Measurements from ENCODE around the gene FOXF2.

FOXF2 gene

DNA sequence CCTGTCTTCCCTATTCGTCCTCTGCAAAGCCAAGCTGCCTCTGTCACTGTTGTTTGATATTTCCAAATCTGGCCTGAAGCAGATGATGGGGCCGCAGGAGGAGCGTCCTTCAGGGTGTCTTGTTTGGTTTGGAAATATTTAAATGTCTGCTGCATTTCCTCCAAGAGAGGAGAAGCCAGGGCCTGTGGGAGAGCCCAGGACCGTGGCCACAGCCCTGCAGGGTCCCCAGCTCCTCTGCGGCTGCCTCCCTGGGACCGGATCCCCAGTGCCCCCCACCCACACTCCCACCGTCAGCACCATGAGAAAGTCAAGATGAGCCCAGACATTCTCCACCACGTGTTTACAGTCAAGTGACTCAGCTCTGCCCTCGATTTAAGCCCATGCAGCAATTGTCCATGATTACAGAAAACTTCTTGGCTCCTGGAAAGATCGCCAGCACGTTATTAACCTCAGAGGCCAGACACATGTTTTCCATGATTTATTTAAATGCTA is 18.2 kb downstream of the FOXF2 start:
- no peak for DNase-seq (ENCODE audit: low spot score)

DNA sequence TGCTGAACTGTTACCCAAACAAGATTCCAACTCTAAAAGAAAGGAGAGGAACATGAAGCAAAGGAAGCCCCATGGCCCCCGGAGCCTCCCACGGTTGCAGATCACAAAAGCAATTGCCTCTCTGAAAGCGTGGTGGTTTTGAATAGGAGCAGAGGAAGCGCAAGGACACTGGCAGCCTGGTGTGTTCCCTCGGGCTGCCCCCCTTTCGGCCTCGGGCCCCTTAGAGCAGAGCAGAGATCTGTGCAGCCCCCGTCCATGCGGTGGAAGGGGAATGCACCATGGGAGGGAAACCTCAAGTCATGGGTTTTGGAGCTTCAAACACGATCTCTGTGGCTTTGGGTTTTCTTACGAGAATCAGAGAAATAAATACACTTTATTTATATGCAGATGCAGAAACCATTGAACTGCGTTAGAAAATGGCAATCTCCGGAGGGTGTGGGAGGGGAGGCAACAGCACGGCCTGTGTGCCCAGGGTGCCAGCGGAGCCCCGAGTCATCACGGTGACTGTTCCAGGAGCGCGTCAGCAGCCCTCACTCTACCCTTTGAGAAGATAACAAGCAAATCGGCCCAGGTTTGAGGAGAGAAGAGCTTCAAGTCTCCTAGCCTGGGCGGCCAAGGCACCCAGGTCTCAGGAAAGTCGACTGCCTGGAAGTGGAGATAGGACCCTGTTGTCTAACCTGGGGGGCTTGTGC is 20.5 kb downstream of the FOXF2 start:
- DNase-seq (ENCODE audit: low spot score), result no peak

DNA sequence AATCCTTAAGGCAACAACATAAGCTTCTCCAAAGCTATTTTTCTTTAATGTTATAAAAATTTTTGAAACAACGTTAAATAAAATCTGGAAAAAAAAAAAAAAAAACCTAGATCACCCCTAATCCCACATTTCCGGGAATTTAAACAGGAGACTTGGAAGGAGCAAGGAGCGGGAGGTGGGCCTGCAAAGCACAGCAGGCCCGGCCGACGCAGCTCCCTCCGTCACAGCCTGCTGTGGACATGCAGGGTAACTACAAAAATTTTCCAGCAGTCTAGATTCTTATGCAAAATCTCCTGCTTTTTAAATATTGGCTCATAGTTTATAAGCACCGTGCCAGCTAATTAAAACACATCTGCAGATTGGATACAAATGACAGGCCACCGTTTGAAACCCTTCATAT is 23.5 kb downstream of the FOXF2 start:
- DNase-seq (ENCODE audit: low spot score), result no peak

DNA sequence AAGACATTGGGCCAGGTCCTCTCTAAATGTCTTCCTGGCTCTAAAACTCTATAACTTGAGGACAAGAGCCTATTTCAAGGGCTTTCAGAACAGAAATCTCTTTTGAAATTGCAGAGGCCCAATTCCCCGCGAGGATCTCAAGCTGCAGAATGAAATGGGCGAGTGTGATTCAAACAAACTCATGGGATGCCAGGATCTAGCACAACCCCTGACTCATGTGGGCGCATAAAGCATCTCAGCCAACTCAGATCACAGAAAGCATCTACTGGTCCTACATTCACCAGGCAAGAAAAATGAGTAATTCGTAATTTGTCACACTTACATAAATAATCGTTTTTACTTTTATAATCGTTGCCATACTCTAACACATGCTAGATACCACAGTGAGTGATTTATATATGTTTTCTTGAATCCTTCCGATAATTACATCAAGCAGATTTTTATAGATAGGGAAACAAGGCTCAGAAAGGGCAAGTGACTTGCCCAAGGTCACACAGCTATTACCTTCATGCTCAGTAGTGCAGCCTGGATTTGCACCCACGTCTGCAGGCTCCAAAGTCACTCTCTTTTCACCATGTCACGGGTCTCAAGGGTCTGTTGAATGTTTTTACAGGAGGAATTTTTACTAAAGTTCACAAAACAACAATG is 26.2 kb downstream of the FOXF2 start:
- DNase-seq (ENCODE audit: low spot score), result no peak

DNA sequence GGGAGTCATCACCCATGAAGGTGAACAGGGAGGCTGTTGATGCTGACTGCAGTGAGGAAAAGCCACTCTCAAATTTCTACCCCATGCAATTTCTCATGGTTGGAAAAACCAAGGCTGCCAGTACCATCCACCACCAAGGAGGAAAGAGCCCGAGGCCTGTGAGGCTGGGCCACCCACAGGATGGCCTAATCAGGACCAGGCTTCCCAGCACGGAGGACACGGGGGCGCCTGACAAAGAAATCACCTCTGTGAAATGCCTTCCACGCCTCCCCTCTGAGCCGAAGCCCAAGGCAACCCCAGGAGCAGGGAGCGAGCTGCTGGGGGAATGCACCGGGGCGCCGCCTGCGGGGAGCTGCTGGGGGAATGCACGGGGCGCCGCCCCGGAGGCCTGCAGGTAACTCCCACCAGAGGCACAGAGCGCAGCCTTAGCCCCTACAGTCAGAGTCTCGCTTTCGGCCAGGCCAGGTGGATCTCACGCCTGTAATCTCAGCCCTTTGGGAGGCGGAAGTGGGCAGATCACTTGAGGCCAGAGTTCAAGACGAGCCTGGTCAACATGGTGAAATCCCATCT is 26.9 kb downstream of the FOXF2 start:
- DNase-seq (ENCODE audit: low spot score), result no peak

DNA sequence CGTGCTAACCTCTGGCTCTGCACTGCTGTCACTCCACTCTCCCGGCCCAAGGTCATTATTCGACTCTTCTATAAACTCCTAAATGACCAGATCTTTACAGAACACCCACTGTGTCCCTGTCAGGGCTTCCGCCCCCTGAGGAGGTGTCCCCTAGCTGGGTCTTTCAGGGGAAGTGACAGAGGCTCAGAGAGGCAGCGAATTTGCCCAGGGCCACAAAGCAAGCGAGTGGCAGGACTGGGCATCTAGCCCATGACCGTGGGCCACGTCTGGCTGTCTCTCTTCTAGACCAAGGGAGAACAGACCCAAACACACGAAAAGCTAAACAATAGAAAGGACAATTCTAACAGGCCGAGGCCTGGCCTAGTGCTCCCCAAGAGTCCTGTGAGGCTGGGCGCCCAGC is 27.4 kb downstream of the FOXF2 start:
- no peak for DNase-seq (ENCODE audit: low spot score)

DNA sequence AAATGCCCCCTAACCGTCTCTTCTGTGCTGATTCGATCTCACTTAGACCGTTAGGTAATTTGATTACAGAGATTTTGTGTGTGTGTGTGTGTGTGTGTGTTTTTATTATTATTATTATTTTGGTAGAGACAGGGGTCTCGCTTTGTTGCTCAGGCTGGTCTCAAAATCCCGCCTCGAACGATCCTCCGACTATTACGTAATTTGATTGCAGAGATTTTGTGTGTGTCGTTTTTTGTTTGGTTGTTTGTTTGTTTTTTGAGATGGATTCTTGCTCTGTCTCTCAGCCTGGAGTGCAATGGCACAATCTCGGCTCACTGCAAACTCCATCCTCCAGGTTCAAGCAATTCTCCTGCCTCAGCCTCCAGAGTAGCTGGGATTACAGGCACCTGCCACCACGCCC is 28.3 kb downstream of the FOXF2 start:
- no peak for DNase-seq (ENCODE audit: low spot score)

DNA sequence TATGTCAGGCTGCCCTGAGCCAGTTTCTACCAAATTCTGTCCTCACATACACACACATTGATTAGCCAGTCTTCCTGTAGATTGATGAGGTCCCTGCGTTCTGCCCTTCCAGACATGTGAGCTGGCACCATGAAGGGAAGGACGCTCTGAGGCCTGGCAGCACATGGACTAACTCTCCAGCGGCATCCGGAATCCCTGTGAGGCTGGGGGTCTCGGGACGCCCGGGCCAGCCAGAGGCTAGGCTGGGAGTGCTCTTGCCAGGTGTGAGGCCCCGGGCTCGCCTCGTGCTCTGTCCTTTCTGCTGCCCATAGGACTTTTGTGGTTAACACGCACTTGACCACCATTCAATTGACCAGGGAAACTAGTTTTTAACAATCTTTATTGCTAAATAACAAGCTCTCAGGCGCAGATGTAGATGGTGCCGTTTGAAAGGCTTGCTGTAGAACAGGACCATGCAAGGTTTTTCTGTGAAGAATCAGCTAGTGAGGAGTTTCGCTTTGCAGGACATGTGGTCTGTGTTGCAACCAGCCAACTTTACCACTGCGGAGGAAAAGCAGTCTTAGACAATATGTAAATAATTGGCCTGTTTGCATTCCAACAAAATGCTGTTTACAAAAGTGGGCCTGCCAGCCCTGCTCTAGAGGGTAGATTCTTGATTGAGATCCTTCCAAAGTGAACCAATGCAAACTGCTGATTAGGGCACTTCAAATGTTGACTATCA is 29.3 kb downstream of the FOXF2 start:
- no peak for DNase-seq (ENCODE audit: low spot score)

DNA sequence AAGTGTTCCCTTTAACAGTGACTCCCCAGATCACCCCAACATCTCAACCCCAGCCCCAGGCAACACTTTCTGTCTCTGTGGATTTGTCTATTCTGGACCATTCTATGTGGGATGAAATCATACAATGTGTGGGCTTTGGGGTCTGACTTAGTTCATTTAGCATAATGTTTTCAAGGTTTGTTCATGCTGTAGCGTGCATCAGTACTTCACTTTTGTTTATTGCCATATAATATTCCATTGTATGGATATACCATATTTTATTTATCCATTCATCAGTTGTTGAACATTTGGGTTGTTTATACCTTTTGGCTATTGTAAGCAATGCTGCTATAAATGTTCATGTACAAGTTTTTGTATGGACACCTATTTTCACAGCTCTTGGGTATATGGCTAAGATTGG is 31.0 kb downstream of the FOXF2 start:
- no peak for DNase-seq (ENCODE audit: low spot score)

DNA sequence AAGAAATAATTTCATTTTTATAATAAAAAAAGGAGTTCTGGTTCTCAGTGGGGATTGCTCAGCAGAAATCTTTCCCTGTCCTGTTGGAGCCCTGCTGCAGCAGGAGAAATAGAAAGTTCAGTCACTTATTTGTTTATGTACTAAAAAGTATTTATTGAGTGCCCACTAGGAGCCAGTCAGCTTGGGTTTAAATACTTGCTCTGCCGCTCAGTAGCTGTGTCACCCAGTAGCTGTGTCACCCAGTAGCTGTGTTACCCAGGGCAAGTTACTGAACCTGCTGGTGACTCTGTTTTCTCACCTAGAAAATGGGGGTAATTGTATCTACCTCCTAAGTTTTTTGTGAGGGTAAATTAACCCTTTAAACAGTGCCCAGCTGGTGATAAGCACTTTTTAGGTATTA is 32.9 kb downstream of the FOXF2 start:
- DNase-seq (ENCODE audit: low spot score), result no peak

DNA sequence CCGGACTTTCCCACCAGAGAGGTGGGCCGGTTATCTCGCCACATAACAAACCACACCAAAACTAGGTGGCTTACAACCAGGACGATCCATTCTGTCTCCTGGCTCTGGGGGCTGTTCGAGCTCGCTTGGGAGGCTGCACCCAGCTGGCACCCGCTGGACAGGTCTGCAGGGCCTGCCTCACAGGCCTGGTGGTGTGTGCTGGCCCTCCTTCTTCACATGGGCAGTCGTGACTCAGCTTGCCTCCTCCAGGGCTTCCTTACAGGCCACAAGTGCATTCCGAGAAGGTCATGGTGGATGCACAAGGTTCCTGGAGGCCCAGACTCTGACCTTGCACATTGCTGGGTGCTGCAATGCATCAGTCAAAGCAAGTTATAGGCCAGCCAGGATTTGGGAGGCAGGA is 34.2 kb downstream of the FOXF2 start:
- no peak for DNase-seq (ENCODE audit: low spot score)

DNA sequence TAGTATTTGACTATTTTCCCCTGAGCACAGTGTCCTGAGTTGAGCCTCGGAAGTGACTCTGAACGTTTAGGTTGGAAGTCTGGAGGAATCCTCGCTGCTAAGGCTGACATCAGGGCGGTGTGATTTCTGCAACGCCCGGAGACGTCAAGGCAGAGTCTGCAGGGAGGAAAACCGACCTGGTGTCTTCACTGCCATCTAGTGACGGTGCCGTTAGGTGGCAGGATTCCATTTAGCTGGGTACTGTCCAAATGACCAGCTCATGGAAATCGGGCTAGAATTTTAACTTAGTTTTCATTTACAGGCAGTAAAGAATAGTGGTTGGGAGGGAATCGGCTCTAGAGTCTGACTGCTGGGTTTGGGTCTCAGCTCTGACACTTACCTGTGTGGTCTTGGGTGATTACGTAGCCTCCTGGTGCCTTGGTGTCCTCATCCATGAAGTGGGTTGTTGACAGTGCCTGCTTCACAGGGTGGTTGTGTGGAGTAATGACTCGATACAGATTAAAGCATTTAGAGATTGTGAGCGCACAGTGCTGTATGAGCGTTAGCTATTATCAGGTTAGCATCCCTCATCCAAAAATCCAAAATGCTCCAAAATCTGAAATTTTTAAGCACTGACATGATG is 35.0 kb downstream of the FOXF2 start:
- peak; percentile 56 for DNase-seq (ENCODE audit: low spot score)

DNA sequence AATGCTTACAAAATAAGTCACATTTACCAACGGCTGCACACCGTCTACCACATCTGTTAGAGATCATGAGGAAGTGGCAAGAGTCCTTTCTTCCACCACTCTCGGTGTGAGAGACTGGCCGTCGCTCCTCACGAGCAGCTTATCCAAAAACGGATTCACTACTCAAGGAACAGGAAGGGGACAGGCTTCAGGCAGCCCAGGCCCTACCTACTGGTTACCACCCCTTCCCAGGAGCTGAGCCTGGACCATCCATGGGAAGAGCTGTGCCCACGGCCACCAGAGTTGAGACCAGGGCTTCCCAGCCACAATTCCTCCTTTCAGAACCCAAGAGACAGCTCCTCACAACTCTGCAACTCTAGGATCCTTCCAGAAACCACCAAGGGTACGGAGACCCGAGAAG is 37.0 kb downstream of the FOXF2 start:
- DNase-seq (ENCODE audit: low spot score), result no peak

DNA sequence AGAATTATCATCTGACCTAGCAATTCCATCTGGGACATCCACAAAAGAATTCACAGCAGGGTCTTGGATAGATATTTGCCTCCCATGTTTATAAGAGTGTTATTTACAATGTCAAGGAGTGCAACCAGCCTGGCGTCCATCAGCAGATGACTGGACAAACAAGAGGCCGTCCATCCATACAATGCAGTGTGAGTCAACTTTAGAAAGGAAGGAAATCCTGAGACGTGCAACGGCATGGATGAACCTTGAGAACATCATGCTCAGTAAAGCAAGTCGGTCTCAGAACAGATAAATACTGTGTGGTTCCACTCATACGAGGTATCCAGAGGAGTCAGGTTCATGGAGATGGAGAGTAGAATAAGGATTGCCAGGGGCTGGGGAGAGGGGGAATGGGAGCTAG is 46.4 kb downstream of the FOXF2 start:
- DNase-seq (ENCODE audit: low spot score), result no peak

DNA sequence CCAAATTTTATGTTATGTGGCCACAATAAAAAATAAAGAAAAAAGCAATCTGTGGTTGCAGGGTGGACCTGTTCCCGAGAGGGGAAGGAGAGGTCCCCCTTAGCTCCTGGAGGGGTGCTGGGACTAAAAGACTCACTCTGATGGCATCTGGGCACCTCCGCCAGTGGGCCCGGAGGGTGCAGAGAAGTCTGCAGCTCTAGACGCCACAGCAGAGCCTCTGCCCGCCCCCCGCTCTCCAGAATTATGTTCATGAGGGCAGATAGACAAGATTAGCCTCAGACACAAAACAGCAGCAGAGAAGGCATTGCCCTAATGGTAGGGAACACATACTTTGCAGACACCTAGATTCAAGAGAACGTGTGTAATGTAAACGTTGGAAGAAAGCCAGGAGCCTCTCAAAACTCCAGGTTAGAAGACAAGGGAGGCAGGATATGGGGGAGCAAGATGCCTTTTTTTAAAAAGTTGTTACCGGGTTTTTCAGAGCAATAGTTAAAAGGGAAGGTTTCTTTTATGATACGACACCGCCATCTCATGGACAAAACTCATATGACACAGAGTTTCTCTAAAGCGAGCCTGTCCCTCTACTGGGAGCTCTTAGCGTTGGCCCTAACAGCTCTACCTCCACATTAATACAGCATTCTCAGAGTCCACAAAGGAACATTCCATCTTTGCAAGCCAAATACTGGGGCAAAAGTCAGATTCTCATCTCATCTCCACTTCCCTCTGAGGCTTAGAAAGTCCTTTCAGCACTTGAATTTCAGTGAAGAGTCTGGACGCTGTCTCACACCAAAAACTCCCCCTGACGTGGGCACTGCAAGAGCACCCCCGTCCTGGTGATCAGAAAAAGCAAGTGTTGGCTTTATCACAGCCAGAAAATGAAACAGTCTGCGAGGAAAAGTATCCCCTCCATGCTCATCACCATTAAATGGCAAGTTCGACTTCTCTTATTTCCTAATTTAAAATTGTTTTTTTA is 47.2 kb downstream of the FOXF2 start:
- peak; percentile 73 for DNase-seq (ENCODE audit: low spot score)

DNA sequence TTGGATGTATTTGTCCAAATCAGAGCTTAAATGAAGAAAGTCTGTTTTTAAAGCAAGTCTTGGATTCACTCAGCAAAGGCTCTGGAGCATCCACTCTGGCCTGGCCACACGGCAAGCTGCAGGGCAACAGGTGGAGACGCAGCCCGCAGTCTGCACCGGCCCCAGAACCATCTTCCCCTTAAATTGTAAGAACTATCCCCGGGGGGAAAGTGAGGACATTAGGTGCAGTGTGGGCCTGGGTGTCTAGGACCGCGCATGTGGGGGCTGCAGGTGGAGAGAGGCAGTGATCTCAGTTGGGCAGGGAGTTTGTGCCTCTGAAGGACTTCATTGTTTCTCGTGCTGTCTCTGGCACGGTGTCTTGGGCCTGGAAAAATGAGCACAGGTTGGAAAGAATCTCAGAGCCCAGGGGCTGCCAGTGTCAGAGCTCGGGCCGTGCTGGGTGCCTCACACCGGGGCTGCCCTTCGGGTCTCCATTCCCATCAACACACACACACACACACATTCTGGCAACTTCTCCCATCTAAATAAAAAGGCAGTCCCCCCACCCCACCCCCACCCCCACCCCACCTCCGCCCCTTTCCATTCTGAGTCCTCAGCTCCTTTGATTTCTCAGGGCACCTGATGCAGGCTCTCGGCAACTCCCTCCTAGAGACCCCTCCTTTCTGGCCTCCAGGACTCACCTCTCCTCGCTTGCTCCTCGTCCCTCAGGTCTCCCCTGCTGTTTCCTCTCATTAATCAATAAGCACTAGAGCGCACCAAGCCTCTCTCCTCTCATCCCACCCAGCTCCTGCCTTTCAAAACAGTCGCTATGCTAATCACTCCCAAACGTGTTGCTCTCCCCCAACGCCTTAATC is 48.4 kb downstream of the FOXF2 start:
- DNase-seq (ENCODE audit: low spot score), result no peak

DNA sequence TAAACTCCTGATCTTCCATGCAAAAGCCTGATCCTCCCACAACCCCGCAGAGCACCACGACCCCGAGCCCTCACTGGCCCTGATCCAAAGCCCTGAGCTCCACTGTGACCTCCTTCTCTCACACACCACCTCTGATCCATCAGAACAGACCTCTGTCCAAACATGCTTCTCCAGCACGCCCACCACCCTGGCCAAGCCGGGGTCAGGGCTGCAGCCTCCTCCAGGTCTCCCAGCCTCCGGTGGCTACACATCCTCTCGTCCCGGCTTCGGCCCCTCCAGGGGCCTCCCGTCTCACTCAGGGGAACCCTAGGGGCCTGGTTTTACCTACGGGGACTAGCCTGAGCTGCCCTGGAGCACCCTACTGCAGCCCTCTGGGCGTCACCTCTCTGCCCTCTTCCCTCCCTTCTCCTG is 49.1 kb downstream of the FOXF2 start:
- no peak for DNase-seq (ENCODE audit: low spot score)

DNA sequence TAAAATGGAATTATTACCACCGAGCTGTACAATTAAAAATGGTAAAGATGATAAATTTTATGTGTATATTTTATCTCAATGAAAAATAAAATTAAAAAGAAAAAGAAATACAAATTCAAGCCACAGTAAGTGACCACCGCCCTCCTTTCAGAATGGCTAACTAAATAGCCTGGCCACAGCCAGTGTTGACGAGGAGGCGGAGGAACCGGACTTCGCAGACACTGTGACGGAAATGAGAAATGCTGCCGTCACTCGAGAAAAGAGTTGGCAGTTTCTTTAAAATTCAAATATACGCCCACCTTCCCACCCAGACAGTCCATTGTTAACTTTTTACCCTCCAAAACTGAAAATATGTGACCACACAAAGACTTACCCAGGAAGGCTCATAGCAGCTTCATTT is 50.0 kb downstream of the FOXF2 start:
- no peak for DNase-seq (ENCODE audit: low spot score)

DNA sequence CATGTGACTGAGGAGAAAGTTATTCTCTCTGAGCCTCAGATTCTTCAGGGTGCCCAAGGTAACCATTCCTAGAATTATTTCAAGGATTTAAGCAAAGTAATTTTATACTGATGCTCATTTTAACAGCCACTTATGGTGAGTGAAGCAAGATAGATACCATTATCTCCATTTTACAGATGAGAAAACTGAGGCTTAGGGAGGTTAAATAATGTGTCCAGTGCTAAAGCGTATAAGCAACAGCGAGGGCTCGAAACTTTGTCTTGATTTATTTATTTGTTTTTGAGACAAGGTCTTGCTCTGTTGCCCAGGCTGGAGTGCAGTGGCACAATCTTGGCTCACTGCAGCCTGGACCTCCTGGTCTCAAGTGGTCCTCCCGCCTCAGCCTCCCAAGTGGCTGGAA is 53.6 kb downstream of the FOXF2 start:
- DNase-seq (ENCODE audit: low spot score), result no peak
